LHCN-M2 (cell line): ENCODE measurements around the gene DRICH1. TPM values are rescaled to one million over a fixed set of nuclear protein-coding genes. Genes with fewer than 3 reads are reported as not detected.
"Not testable (repeated sequence)": the region's sequence is repeated elsewhere in the genome, so short reads cannot be mapped to it uniquely, and the experiment has no call there.

Experiments used
- DNase-seq: peaks from one replicate; pipeline ENCODE4 v3.0.0-alpha.2; 2012; ENCODE audit warnings: low read depth
- total RNA-seq: library from RNA; depleted of rRNA; stranded (reverse); fragments of >200 nt; gene quantifications from 2 replicates; pipeline ENCODE4 v1.2.3, GENCODE V29; 2014

Gene DRICH1
- total RNA-seq, 1 experiment from 2014 or later: not detected

DNA sequence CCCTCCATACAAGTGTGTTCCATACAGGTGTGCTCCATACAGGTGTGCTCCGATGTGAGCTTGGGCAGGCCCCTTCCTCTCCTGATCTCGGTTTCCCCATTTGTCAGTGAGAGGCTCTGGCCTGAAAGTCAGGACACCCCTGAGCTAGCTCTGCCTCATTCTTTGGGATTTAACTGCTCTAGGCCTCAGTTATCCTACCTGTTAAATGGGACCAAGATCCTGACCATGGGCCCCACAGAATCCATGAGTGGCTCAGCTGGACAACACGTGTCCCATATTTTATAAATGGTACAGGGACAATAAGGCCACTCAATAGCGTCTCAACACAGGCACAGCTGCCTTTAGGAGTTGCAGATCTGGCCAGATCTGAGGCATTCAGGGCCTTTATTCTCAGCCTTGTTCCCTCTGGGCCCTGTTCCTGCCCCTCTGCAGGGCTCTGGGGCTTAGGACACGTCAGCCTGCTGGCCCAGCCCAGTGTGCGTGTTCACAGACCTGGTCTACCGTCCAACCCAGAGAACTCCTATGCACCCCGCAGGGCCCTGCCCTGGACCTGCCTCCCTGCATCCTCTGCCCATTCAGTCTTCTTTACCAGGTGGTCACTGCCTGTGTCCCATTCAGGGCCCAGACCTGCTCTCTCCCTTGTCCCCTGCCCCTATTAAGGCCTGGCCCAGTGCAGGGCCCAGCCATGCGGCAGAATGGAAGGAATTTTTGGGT is 33.2 kb downstream of the DRICH1 start:
- no peak for DNase-seq

DNA sequence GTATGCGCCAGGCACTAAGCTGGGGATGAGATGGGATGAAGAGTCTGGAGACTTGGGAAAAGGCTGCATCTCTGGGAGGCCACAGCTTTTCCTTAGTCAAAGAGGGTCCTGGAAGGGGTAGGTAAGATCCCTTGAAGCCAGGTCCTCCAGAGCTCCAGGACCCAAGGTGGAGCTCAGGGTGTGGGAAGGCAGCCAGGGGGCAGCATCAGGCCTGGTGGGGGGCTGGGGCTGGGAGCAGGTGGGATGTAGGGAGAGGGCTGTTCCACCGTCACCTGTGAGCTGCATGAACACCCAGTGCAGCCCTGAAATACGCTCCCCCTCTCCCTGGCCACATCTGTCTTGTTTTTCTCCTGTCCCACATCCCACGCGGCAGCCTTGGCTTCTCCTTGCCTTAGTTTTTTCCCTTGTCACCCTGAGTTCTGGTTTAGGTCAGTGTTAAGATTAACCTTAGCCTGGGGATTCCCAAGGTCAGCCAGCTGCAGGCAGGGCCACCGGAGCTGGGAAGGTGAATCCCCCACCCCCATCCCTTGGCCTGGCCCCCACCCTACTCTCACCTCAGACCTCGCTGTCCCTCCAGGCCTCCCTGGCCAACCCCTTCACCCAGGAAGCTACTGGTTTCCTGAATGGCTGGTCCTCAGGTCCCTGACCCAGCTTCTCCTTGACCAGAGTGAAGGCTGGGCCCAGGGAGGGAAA is 34.4 kb downstream of the DRICH1 start:
- not testable (repeated sequence) for DNase-seq

DNA sequence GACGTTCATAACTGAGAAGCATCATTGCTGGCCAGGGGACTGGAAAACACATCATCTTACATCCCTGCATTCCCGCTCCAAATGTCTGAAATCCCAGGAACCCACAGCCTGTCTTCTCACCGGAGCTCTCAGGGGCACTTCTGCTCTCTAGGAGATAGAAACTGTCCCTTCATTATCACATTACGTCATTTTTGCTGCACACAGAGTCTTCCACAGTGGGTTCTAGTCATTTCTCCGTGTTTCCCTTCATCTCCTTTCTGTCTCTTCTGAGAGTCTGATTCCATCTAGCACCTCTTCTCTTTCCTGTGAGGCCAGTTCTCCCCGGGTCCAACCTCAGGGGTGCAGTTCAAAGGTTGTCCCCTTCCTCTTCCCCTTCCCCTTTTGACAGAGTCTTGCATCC is 36.2 kb downstream of the DRICH1 start:
- DNase-seq: not testable (repeated sequence)

DNA sequence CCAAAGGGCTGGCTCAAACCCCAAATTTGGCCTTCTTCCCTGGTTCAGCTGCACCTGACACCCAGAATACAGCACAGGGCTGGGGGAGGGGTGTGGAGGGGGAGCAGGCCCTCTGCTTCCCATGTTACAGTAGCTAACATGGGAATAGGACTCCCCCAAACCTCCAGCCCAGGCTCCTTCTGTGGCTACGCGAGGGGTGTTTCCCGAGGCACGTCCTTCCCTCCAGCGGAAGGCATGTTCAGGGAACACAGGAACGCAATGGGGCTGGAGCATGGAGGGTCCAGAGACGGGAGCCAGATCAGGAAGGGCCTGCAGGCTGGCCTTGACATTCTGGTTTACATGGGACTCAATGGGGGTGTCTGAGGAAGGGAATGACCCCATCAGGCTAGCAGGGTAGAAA is 40.3 kb downstream of the DRICH1 start:
- DNase-seq: no peak

DNA sequence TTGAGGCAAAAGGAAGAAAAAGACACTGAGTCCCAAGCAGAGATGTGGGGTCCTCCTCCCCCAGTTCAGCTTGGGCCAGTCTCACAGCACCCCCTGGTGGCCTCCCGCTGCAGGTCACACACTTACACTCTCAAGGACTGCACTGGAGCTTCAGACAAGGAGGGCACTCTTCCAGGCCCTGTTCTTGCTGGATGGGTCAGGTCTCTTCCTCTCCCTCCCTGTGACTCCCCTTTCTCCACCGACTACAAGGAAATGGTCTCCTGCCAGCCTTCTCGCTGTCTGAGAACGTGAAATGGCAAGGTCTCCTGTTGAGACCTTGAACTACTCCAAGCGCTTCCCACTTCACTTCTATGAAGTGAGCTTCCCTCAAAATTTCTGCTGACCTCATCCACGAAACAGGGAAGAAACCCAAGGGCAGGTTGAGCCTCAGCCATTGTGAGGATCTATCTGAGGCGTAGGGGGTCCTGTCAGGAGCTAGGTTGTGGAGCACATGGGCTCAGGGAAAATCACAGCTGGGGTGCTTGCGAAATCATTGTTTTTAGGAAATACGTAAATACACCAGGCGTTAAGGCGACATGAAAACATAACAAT is 40.8 kb downstream of the DRICH1 start:
- peak; percentile 21 for DNase-seq

DNA sequence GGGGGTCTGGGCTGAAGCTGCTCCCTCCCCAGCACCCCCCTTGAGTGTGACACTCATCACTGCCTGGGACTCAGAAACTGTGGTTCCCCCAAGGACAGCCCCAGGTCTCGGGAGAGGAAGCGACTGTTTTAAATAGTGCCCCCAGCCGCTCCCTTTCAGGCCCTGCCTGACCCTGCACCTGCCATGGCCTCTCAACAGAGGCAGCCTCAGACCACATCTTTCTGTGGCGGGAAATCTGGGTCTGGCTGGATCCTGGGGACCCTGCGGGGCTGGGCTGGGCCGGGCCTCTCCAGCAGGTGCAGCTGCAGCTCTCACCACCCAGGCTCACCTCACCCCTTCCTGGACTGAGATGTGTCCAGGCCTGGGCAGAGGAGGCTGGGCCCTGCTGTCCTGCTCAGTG is 48.3 kb downstream of the DRICH1 start:
- DNase-seq: no peak

DNA sequence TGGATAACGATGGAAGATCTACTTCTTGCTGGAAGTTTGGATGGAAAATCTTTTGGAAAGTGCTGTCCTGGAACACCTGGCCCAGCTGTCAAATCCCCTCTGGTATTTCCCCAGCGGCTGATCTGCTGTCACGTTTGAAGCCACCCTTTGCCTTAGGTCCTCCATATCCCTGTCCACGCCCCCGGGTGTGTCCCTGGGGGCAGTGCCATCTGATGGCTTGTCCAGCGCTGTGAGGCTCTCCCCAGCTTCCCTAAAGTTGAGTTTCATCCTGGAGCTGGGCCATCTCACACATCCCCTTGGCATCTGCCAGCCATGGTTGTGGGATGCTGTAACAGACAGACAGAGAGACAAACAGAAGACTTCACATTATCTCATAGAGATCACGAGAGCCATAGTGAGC is 49.0 kb downstream of the DRICH1 start:
- DNase-seq: no peak

DNA sequence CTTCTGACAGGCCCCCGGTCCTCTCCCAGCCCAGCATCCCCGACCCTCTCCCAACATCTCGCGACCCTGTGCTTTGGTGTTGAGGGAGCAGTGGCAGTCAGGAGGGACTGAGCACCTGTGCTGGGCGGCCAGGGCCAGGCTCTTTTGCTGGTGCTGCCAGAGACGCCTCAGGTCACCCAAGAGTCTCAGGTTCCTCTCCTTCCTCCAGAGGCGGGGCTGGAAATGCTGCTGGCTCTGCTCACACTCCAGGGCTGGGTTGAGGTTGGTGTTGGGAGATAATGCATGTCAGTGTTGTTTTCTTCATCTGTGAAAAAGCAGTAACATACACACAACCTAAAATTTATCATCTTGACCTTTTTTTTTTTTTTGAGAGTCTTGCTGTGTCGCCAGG is 50.9 kb downstream of the DRICH1 start:
- DNase-seq: no peak

DNA sequence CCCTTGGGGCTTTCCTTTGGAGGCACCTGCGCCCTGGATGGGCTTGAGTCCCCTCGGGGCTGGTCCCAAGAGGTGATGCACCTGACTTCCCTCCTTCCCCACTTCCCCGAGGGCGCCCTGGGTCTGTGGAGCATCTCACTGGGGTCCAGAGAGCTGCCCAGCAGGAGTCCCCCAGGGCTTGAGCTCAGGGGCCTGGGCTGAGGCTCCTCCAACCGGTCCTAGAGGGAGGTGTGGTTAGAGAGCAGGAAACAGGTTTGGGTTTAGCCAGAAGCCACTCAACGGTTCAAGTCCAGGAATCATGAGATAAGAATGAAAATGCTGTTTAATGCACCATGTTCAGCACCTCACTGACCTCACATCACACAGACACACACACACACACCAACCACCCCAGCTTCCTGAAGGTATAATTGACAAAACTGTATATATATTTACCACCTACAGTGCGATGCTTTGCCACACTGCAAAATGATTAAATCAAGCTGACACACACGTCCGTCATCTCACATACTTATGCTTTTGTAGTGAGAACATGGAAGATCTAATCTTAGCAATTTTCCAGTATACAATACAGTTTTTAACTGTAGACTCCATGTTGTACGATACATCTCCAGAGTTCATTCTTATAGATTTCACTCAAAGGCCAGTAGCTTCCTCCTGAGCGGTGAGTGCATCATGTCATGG is 51.4 kb downstream of the DRICH1 start:
- DNase-seq: no peak

DNA sequence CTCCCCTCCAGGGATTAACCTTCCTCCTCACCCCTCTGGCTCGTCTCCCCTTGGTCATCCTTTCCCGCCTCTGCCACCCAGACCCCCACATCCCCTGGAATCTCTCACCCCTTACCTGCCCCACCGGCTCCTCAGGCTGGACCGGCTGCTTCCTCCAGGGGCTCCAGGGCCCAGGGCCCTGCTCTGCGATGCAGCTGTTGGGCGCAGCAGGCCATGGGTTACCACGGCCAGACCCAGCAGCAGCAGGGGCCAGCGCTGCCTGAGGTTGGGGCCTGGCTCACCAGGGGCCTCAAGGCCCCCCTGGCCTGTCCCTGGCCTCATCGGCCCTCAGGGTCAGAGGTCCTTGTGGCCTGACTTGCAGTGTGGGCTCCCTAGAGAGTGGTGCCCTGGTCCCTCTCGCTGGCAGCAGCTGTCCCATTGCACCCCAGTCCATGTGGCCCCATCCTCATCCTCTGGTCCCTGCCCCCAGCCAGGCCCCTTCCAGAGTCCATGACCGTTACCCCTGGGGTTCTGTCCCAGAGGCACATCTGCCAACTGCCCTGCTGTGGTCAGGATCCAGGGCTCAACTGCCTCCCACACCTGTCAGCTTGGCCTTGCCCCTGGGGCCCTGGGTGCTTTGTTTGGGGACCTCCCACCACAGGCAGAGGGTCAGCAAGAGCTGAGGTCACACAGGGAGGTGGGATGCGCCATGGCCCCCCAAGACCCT is 52.1 kb downstream of the DRICH1 start, which contains the start of gene IGLL1:
IGLL1 (minus strand) TSS at position 421 of the 706 bp plus-strand sequence; CDS start at position 321, 100 bp downstream.
- DNase-seq: no peak

DNA sequence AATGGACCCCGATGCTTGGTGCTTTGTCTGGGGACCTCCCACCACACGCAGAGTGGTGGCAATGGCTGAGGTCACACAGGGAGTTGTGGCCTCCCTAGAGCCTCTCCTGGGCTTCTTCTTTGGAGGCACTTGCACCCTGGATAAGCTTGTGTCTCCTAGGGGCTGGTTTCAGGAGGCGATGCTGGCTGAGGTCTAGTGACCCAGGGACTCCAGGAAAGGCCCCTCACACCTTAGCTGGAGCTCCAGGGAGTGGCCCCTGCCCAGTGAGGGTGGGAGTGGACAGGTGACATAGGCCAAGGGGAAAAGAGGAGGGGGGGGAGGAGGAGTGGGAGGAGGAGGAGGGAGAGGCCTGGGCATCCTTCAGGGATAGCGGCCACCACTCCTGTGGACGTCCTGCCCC is 52.8 kb downstream of the DRICH1 start:
- no peak for DNase-seq

DNA sequence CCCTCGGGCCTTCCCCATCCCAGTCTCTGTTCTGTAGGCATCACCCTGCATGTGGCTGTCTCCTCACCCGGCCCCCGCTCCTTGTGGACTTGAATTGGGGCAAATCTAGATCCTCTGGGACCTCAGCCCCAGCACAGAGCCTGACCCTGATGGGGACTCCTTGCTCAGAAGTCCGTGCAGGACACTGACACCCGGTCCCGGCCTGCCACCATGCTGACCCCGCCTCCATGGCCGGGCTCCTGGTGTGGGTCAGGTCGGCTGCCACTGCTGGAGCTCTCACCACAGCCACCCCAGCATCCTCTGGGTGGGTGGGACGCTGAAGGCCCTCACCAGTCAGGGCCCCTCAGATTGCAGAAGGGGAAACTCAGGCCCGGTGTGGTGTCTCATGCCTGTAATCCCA is 53.8 kb downstream of the DRICH1 start:
- DNase-seq: no peak

DNA sequence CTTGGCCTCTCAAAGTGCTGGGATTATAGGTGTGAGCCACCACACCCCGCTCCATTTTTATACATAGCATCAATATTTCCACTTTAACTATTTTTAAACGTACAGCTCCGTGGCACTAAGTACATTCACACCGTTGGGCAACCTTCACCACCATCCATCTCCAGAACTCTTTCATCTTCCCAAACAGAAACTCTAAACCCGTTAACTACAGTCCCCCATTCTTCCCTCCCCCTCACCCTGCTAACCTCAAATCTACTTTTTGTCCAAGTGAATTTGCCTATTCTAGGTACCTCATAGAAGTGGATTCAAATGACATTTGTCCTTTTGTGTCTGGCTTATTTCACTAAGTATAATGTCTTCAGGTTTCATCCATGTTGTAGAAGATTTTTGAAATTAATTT is 55.4 kb downstream of the DRICH1 start:
- no peak for DNase-seq

DNA sequence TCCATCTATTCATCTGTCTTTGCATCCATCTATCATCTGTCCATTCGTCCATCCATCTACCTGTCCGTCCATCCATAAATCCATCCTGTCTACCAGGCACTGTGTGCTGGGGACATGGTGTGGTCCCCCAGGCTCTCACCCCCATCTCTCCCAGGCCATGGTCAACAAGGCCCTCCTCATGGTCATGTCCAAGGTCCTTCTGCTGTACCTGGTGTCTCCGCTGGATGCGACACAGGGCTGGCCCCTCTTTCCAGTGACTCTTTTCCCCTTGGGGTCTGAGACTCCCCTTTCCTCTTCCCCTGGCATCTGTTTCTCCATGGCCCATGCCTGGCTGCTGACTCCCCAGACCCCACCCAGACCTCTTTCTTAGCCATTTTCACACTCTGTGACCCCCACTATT is 56.5 kb downstream of the DRICH1 start:
- DNase-seq: no peak

DNA sequence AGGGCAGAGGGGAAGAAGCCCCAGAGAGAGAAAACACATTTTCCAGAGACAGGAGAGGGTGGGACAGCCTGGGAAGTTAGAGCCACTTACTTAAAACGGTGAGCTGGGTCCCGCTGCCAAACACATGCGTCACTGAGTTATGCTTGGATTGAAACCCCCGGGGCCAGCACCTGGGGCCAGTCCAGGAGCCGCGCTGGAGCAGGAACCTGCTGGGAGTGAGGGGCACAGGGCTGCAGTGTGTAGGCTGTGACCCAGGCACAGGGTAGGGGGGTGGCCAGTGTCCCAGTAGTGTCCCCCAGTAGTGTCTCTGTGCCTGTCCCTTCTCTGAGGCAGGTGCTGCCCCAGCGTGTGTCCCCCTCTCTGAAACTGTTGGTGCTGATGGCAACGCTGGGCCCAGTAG is 57.2 kb downstream of the DRICH1 start:
- DNase-seq: no peak

DNA sequence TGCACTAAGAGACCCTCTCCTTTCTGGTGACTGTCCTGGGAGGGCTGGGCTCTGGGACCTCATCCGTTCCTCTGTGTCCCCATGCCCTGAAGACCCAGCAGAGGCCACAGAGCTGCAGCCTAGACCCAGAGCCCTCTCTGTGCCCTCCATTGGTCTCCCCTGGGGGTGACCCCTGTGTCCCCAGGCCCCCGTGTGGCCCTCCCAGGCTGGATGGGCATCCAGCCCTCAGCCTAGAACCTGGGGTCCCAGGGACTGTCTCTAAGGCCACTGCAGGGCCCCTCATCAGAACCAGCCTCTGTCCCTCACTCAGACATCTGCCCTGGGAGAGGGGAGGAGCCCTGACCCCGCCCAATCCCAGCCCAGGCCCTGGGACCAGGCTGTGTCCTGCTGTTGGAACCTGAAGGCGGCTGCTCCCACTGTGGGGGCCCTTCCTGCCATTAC is 57.7 kb downstream of the DRICH1 start:
- no peak for DNase-seq

DNA sequence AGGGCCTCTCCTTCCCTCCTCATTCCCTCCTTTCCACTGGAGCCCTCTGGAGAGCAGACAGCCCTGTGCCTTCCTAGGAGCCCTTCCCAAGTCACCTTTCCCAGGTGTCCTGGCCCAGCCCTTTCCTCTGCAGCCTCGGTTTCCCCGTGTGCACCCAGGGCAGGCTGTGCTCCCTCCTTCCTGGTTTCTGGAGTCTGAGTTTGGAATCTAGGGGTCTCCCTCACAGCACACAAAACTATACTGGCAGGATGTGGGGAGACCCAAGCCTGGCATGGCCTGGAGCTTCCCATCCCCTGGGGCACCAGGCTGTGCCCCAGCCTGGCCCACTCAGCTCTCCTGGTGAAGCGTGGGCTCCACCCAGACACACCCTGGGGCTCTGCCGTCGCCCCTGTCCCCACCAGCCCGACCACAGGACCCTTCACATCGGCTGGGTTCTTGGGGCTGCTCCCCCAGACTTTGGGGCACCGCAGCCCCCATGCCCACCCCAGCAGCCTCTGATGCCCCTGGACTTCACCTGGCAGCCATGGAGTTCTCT is 58.4 kb downstream of the DRICH1 start:
- not testable (repeated sequence) for DNase-seq

DNA sequence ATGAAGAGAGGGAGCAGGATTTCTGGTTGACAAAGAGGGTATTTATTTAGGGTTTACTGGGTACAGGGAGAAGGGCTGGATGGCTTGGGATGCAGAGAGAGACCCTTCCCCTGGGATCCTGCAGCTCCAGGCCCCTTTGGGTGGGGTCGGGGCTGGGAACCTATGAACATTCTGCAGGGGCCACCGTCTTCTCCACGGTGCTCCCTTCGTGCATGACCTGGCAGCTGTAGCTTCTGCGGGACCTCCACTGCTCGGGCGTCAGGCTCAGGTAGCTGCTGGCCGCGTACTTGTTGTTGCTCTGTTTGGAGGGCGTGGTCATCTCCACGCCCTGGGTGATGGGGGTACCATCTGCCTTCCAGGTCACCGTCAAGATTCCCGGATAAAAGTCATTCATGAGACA is 59.0 kb downstream of the DRICH1 start:
- DNase-seq: not testable (repeated sequence)

DNA sequence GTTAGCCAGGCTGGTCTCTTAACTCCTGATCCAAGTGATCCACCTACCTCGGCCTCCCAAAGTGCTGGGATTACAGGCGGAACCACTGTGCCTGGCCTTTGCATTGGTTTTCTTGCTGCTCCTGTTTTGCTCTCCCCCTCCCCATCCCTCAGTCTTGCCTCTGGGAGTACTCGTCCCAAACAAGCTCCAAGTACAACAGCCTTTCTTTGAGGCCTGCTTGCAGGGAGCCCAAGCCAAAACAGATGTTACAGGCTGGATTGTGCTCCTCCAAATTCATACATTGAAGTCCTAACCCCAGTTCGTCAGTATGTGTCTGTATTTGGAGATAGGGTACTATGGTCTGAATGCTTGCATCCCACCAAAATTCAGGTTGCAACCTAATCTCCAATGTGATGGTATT is 60.6 kb downstream of the DRICH1 start:
- no peak for DNase-seq

DNA sequence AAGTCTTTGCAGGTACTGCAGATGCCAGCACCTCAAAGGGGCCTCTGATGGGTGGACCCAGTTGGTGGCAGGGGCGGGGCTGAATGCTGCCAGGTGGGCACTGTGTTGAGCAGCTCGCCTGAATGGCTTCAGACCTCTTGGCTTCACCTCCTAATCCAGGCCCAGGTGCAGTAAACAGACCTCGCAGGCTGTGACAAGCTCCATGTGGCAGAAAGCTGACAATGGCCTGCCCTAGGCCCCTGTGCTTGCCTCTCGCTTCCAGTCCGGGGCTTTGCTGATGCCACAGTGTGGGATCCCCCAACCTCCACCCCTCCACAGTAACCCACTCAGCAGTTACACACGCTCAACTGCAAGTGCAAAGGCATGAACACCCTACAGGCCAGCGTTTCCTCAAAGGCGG is 61.4 kb downstream of the DRICH1 start:
- no peak for DNase-seq

DNA sequence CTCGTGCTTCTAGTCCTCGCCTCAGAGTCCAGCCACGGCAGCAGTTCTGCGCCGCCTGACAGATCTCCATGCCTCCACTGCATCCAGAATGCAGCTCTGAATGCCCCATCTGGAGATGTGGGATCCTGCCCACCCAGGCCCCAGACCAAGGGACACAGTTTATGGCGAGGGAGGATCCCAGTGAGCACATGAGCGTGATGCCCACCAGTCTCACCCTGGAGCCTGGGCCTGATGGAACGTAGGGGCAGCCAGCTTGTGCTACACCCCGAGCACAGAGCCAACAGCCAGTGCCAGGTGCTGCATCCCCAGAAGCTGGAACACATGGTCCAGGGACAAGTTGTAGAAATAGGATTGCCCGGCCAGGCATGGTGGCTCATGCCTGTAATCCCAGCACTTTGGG is 62.4 kb downstream of the DRICH1 start:
- DNase-seq: no peak
